ENCODE results near the gene PTPRM.

- TF ChIP-seq CTCF (IDR thresholded peaks at IDR 0.05; ENCODE audit: extremely low read depth in 1 of 2, insufficient read depth in 1 of 2, low read depth in 1 of 2, low read length in 2 of 2) (no peak), POLR2A (IDR thresholded peaks at IDR 0.05; ENCODE audit: low read depth, low read length) (no peak), EZH2 (IDR thresholded peaks at IDR 0.05; ENCODE audit: borderline replicate concordance, low read depth, low read length, severe bottlenecking) (no peak)
Measured at GRCh38 chr18:8196238-8196637, 629.1 kb downstream of the PTPRM start.

All from endothelial cell of umbilical vein (primary cell).